GM12864 (cell line): ENCODE results near the gene MSL2.

Experiments
- DNase-seq: peaks from one replicate; pipeline ENCODE4 v3.0.0-alpha.2; 2011; ENCODE audit warnings: low read depth
- H3K4me3 ChIP-seq: 2 replicates; pipeline ENCODE4 v1.5.1; 2011; ENCODE audit warnings: mild to moderate bottlenecking, low read depth, low read length, control low read depth
- CTCF ChIP-seq: IDR thresholded peaks from 2 replicates; pipeline ENCODE4 v1.5.1; 2011; ENCODE audit warnings: low read depth, mild to moderate bottlenecking, moderate library complexity, low read length, control low read depth, inconsistent platforms; ENCODE audit errors: missing control alignments

The MSL2 gene

GRCh38 chr3:136189859-136190617 lies 6.1 kb downstream of the MSL2 start:
- DNase-seq: no peak
- H3K4me3 ChIP-seq: no peak overlapping the region
- TF ChIP-seq CTCF: no peak

- TF ChIP-seq CTCF: no peak
- DNase-seq: no peak
- no peak overlapping the region for H3K4me3 ChIP-seq
Measured at GRCh38 chr3:136189043-136189442, 7.1 kb downstream of the MSL2 start.

- no peak overlapping the region for H3K4me3 ChIP-seq
- no peak for TF ChIP-seq CTCF
- no peak for DNase-seq
Measured at GRCh38 chr3:136187868-136188267, 8.3 kb downstream of the MSL2 start.

- no peak for DNase-seq
- no peak overlapping the region for H3K4me3 ChIP-seq
- no peak for TF ChIP-seq CTCF
Measured at GRCh38 chr3:136186846-136187245, 9.3 kb downstream of the MSL2 start.

GRCh38 chr3:136186344-136186743 lies 9.8 kb downstream of the MSL2 start:
- no peak for DNase-seq
- H3K4me3 ChIP-seq: no peak overlapping the region
- TF ChIP-seq CTCF: no peak

GRCh38 chr3:136184703-136185102 lies 11.4 kb downstream of the MSL2 start:
- H3K4me3 ChIP-seq: no peak overlapping the region

More at GRCh38 chr3:136184703-136185102, 11.4 kb downstream of the MSL2 start:
- no peak for DNase-seq
- TF ChIP-seq CTCF: no peak
